OCI-M2 (cell line): Measurements from ENCODE around the gene CCL4.
"Not testable (repeated sequence)": the region's sequence is repeated elsewhere in the genome, so short reads cannot be mapped to it uniquely, and the experiment has no call there.

Experiments
- DNase-seq: peaks from one replicate; lab custom pipeline; 2025; ENCODE audit not compliant: unreplicated experiment; lab: John Stamatoyannopoulos, UW

The CCL4 gene

DNA sequence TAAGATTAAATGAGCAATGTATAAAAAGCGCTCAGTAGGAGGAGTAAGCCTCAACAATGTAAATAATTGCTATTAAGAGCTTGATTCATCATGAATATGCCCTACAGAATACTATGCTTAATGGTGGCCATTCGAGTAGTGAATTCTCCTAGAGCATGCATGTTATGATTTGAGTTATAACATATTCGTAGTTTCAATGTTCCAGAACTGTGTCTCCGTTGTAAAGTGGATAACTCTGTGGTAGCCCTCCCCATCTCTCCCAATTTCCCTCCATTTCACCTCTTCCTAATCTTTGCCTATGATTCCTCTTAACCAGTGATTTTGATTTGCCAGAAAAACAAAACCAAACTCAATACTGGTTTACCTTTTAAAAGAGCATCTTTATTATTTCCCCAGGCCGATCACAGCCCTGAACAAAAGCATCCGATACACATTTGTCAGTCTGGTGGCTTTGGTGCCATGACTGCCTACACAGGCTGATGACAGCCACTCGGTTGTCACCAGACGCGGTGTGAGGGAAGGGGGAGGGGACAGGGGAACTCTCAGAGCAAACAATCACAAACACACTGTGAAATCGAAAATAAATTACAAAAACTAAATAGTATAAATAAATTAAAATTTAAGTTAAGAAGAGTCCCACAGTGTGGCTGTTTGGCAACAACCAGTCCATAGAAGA, 15.6 kb upstream of the CCL4 start:
- not testable (repeated sequence) for DNase-seq

DNA sequence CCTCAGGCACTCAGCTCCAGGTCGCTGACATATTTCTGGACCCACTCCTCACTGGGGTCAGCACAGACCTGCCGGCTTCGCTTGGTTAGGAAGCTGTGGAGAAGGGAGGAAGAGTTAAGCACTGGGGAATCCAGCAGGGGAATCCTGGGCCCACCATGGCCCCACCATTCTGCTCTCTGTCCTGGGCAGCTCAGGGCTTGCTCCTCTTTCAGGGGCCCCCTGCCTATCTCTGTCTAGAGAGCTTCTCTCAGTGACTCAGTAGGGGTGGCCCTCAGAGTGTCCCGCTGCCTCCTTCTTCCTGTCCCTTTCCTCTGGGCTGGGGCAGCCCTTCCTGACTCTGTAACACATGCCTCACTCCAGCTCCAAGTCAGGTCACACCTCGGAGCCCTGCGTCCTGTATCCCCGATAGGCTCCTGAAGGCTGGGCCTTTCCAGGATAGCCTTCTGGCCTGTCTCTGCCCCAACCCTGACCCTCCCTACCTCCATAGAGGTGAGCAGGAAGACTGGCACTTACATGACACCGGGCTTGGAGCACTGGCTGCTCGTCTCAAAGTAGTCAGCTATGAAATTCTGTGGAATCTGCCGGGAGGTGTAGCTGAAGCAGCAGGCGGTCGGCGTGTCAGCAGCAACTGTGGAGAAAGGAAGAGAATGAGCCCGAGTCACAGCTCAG, 14.8 kb upstream of the CCL4 start:
- DNase-seq = no peak

- DNase-seq = no peak
Measured at GRCh38 chr17:36089339-36089865, 14.2 kb upstream of the CCL4 start.

GRCh38 chr17:36089888-36090836, 13.5 kb upstream of the CCL4 start, which contains the start of gene CCL3:
CCL3 (minus strand) TSS chr17:36090143; CDS start chr17:36090058, 85 bp downstream.
- no peak for DNase-seq

DNA sequence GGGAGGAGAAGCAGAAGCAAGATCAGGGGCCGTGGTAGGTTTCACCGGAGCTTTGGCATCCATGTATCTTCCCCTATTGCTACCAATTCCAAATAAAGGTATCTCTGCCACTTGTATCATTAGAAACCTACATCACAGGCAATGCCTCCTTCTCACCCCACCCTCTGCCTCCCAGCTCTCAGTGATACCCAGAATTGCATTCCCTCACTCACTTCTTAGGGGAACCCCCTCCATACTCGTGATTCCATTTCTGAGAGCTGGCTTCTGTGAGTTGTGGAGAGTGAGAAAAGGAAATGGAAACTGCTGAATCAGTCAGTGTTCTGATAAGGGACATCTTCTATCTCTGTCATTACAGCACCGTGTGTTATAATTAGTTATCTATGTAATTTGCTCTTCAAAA, 11.4 kb upstream of the CCL4 start:
- DNase-seq = no peak

DNA sequence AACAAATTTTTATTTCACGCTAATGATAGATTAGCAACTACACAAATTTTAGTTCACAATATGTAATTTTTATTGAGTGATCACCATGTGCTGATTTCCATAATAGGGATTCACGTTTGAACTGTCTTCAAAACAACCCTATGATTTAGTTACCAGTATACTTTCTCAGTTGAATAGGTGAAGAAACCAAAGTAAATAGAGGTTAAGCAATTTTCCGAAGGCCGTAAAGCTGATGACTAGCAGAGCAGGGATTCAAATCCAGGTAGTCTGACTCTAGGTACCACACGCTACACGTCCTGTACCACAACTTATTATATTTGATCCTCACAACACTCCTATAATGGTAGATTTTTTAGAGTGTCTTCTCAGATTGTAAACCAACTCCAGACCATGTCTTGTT, 10.9 kb upstream of the CCL4 start:
- not testable (repeated sequence) for DNase-seq

GRCh38 chr17:36094232-36094631, 9.4 kb upstream of the CCL4 start:
- no peak for DNase-seq

- DNase-seq = no peak
Measured at GRCh38 chr17:36094746-36095145, 8.9 kb upstream of the CCL4 start.

DNA sequence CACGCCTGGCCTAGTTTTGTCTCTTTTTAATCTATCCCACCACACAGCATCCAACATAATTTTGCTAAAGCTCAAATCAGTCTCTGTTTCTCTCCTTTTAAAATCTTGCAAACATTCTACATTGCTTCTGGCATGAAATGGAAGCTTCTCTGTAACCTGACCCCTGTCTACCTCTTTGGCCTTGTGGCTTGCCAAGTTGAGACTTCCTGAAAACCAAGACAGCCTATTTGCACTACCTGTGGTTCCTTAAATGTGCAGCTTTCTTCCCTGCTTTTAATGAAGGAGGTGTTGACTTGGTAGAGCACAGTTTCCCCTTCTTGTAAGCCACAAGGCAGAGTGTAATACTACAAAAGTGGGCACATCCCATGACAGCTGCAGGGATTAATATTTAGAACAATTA, 7.6 kb upstream of the CCL4 start:
- no peak for DNase-seq

GRCh38 chr17:36099004-36099403, 4.6 kb upstream of the CCL4 start:
- DNase-seq = not testable (repeated sequence)

DNA sequence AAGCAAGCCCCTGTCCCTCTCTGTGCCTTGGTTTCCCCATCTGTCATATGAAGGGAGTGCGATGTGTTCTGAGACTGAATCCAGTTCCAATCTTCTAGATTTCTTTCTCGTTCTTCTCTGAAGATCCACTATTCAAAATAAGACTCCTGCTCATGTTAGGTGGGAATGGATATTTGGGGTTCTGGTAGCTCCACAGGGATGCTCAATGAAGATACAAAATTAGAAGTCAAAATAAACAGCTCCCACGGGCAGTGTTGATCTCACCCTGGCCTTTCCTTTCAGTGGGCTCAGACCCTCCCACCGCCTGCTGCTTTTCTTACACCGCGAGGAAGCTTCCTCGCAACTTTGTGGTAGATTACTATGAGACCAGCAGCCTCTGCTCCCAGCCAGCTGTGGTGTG, 619 bp downstream of the CCL4 start:
- not testable (repeated sequence) for DNase-seq

DNA sequence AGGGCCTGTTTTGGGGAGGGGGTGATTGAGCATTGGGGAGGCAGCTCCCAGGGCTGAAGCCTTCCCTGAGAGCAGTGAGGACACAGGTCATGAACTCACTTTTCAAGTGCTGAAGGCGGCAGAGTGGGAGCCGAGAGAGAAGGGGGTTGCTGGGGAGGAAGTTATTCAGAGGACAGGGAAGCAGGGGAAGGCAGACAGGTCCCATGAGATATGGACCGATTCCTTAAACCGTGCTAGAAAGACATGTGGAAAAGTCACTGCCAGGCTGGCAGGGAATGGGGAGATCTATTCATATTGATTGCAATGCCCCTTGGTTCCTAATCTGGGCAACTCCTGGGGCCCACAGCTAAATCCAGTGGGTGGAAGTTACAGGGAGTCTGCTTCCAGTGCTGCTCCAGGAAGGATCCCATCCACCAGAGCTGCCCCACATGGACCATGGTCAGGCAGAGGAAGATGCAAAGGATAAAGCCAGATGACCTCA, 1.1 kb downstream of the CCL4 start:
- no peak for DNase-seq

GRCh38 chr17:36105781-36106492, 2.3 kb downstream of the CCL4 start:
- no peak for DNase-seq

GRCh38 chr17:36106493-36106835, 2.8 kb downstream of the CCL4 start:
- no peak for DNase-seq

GRCh38 chr17:36107660-36108059, 4.0 kb downstream of the CCL4 start:
- no peak for DNase-seq

- not testable (repeated sequence) for DNase-seq
Measured at GRCh38 chr17:36108265-36108664, 4.6 kb downstream of the CCL4 start.

DNA sequence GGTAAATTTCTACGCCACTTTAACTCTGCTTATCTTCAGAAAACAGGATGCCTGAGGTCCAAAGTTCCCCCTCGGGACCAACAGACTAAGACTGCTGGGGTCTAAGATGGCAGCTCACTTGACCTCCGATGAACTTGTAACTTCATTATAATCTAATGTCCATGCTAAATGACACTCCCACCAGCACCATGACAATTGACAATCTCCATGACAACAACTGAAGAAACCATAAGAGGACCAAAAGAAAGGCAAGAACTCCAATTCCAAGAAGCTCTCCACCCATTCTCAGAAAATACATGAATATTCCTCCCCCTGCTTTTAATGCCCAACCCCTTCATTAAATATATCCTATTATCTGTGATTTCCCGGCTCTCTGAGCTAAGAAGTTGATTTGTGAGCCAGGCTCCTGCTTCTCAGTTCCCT, 7.5 kb downstream of the CCL4 start:
- DNase-seq = no peak

DNA sequence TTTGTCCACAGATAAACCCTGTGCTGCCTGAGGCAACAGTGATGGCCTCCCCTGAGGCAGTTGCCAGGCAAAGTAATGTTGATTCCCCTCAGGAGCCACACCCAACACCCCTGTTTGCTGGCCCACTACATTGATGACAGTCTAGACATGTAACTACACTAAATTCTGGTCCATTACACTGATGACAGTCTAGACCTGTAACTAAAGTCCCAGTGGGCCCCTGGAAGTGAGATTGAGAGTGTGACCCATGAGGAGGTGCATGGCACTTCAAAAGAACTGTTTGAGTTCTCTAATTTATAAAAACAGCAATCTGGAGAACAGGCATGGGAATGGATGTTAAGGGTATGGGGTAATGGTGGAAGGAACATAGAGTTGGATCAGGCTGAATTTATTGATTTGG, 8.9 kb downstream of the CCL4 start:
- DNase-seq = no peak

DNA sequence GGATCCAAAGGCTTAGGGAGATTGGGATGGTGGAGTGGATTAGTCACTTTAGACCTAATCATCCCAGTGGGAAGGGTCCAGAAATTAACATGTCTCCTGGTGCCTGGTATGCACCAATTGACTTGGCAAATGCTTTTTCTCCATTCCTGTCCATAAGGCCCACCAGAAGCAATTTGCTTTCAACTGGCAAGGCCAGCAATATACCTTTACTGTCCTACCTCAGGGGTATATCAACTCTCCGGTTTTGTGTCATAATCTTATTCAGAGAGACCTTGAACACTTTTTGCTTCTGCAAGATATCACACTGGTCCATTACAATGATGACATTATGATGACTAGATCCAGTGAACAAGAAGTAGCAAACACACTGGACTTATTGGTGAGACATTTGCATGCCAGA, 9.5 kb downstream of the CCL4 start:
- DNase-seq = not testable (repeated sequence)

DNA sequence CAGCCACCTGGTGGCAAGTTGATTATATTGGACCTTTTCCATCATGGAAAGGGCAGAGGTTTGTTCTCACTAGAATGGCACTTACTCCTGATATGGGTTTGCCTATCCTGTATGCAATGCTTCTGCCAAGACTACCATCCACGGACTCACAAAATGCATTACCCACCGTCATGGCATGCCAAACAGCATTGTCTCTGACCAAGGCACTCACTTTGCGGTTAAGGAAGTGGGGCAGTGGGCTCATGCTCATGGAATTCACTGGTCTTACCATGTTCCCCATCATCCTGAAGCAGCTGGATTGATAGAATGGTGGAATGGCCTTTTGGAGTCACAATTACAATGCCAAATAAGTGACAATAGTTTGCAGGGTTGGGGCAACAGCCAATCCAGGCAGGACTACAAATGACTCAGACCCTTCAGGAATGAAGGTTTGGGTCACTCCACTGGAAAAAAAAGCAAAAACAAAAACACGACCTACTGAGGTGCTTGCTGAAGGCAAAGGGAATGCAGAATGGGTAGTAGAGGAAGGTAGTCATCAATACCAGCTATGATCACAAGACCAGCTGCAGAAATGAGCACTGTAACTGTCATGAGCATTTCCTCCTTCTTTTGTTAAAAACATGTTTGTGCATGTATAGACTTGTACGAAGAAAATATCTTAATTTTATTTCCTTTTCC, 11.5 kb downstream of the CCL4 start:
- not testable (repeated sequence) for DNase-seq
